HepG2 (cell line): ENCODE measurements around the gene POLN. TPM values are rescaled to one million over a fixed set of nuclear protein-coding genes. Genes with fewer than 3 reads are reported as not detected.
A peak's percentile ranks its signal among the peaks of the same experiment; 100 is the strongest.

ENCODE experiments used
- ATAC-seq: fragments of 200-7000 bp; cut with Tn5 transposase; 3 replicates; pipeline ENCODE4 v1.9.1; 2020; ENCODE audit warnings: mild to moderate bottlenecking, moderate library complexity
- BruUV-seq: library from RNA; stranded (reverse); fragments of 400-500 nt; replicated peaks from 2 replicates; lab custom pipeline; 2021; lab: Mats Ljungman, UMichigan
- CTCF ChIA-PET: fragments of 300-600 bp; formaldehyde crosslinking; extraction: SDS; loops from one replicate; lab custom pipeline; 2021; ENCODE audit warnings: low total read pairs, inconsistent platforms, low intra/inter-chr PET ratio; lab: Yijun Ruan, JAX
- POLR2A ChIA-PET: fragments of 350-600 bp; sonication (Branson Sonifier 250); formaldehyde crosslinking; loops from one replicate; lab custom pipeline; 2020; ENCODE audit warnings: antibody characterized with exemption, inconsistent platforms; lab: Yijun Ruan, JAX
- DNase-seq: peaks from one replicate; pipeline ENCODE4 v3.0.0-alpha.2; 2015; ENCODE audit warnings: low spot score
- FAIRE-seq: peaks from 3 replicates; lab custom pipeline; 2011; peaks lifted over from hg19 to GRCh38; lab: Jason Lieb, UNC
- H2AFZ ChIP-seq: one replicate; pipeline ENCODE4 v1.6.1; 2011; ENCODE audit warnings: low read length, inconsistent platforms
- H3K27ac ChIP-seq: fragments of 300-600 bp; 3 replicates; pipeline ENCODE4 v1.8.0; 2011; ENCODE audit warnings: mixed run types, mild to moderate bottlenecking, mixed read lengths, low read length, inconsistent platforms; ENCODE audit not compliant: insufficient read depth; ENCODE audit errors: extremely low read length
- H3K27me3 ChIP-seq, 2 experiments: fragments of 200-600 bp in 1 of 2; 2 replicates in 1 of 2; 3 replicates in 1 of 2; pipeline versions ENCODE4 v1.6.0 to v1.8.0; 2011; ENCODE audit warnings: low read length in 2 of 2, mild to moderate bottlenecking in 2 of 2, moderate library complexity in 2 of 2, inconsistent platforms in 1 of 2; ENCODE audit not compliant: insufficient read depth in 2 of 2, control insufficient read depth in 1 of 2
- H3K36me3 ChIP-seq, 2 experiments: fragments of 200-600 bp in 1 of 2; replicated peaks in 1 of 2; 2 replicates in 1 of 2; 3 replicates in 1 of 2; pipeline versions ENCODE4 v1.5.1 to v1.8.0; 2011; ENCODE audit warnings: low read length in 2 of 2, inconsistent platforms in 1 of 2; ENCODE audit not compliant: insufficient read depth in 2 of 2, control insufficient read depth in 1 of 2
- H3K4me1 ChIP-seq: 2 replicates; pipeline ENCODE4 v1.5.1; 2012; ENCODE audit warnings: low read length, inconsistent platforms; ENCODE audit not compliant: insufficient read depth
- H3K4me2 ChIP-seq: 2 replicates; pipeline ENCODE4 v1.6.0; 2011; ENCODE audit warnings: low read depth, low read length, inconsistent platforms
- H3K4me3 ChIP-seq, 3 experiments: fragments of 200-600 bp in 1 of 3; sonication (generic), shearing (Covaris generic) in 1 of 3; replicated peaks in 1 of 3; 2 replicates each; pipeline ENCODE4 v1.5.1; 2011 to 2016; ENCODE audit warnings: low read length in 3 of 3, inconsistent platforms in 2 of 3, low read depth in 2 of 3, mild to moderate bottlenecking in 2 of 3, control low read depth in 1 of 3, mixed read lengths in 1 of 3; ENCODE audit not compliant: insufficient read depth in 1 of 3
- H3K79me2 ChIP-seq: one replicate; pipeline ENCODE4 v1.6.1; 2011; ENCODE audit warnings: low read length, inconsistent platforms; ENCODE audit not compliant: insufficient read depth
- H3K9ac ChIP-seq: 2 replicates; pipeline ENCODE4 v1.6.0; 2011; ENCODE audit warnings: mild to moderate bottlenecking, low read depth, low read length, inconsistent platforms; ENCODE audit not compliant: insufficient read depth
- H3K9me3 ChIP-seq: 2 replicates; pipeline ENCODE4 v1.5.1; 2012; ENCODE audit warnings: mild to moderate bottlenecking, low read length
- H4K20me1 ChIP-seq: 2 replicates; pipeline ENCODE4 v1.6.0; 2011; ENCODE audit warnings: inconsistent platforms, mild to moderate bottlenecking, low read length, moderate library complexity; ENCODE audit not compliant: insufficient read depth
- CHD4 ChIP-seq: fragments of 200-600 bp; sonication (generic); IDR thresholded peaks from 2 replicates; pipeline ENCODE4 v1.7.0; 2017; ENCODE audit warnings: mild to moderate bottlenecking, low read length, borderline replicate concordance
- CREB1 ChIP-seq, 2 experiments: fragments of 450-650 bp in 1 of 2; IDR thresholded peaks; 2 replicates each; pipeline ENCODE4 v1.6.1; 2016 to 2017; ENCODE audit warnings: control low read depth in 1 of 2, mild to moderate bottlenecking in 1 of 2, missing compliant biosample characterization in 1 of 2, missing genetic modification characterization in 1 of 2
- MAFF ChIP-seq: IDR thresholded peaks from 2 replicates; pipeline ENCODE4 v1.6.1; 2011; ENCODE audit warnings: low read depth, low read length, improper control_type of control experiment
- MAFK ChIP-seq, 2 experiments: IDR thresholded peaks in 1 of 2; conservative IDR thresholded peaks in 1 of 2; 2 replicates each; pipeline ENCODE4 v1.6.1; 2011; ENCODE audit warnings: improper control_type of control experiment in 2 of 2, low read length in 2 of 2
- MIER3 ChIP-seq: IDR thresholded peaks from 2 replicates; pipeline ENCODE4 v1.6.1; 2016; ENCODE audit warnings: missing compliant biosample characterization, borderline replicate concordance
- REST ChIP-seq, 2 experiments: IDR thresholded peaks; 2 replicates each; pipeline ENCODE4 v1.6.1; 2011 to 2012; ENCODE audit warnings: low read length in 2 of 2, borderline replicate concordance in 1 of 2, low read depth in 1 of 2, mild to moderate bottlenecking in 1 of 2, moderate library complexity in 1 of 2
- SP1 ChIP-seq, 2 experiments: fragments of 450-650 bp in 1 of 2; sonication (generic) in 1 of 2; formaldehyde crosslinking in 1 of 2; IDR thresholded peaks; 2 replicates each; pipeline versions ENCODE4 v1.4.0 to v1.6.1; 2016 to 2020; ENCODE audit warnings: missing genetic modification reagents in 1 of 2
- ZMYM3 ChIP-seq: sonication (generic); formaldehyde crosslinking; IDR thresholded peaks from 2 replicates; pipeline ENCODE4 v1.5.1; 2020; ENCODE audit warnings: mild to moderate bottlenecking, missing genetic modification reagents
- ZNF550 ChIP-seq: sonication (generic); formaldehyde crosslinking; IDR thresholded peaks from 2 replicates; pipeline ENCODE4 v1.4.0; 2020; ENCODE audit warnings: mild to moderate bottlenecking, missing genetic modification reagents, borderline replicate concordance
- ZNF607 ChIP-seq: sonication (generic); formaldehyde crosslinking; IDR thresholded peaks from 2 replicates; pipeline ENCODE4 v1.5.1; 2020; ENCODE audit warnings: missing genetic modification reagents, mild to moderate bottlenecking, borderline replicate concordance
- ZSCAN22 ChIP-seq: sonication (generic); formaldehyde crosslinking; IDR thresholded peaks from 2 replicates; pipeline ENCODE4 v1.4.0; 2020; ENCODE audit warnings: mild to moderate bottlenecking, missing genetic modification reagents
- WGBS: methylation state at CpG from one replicate; pipeline ENCODE4 v1.1.6; 2017; ENCODE audit warnings: low lambda C conversion rate; 5-methylcytosine and 5-hydroxymethylcytosine counted together
- in situ Hi-C: cut with HindIII; loops from 2 replicates; pipeline ENCODE4 v1.10.0; 2017; ENCODE audit warnings: low pct_unique_long_range_greater_than_20kb; ENCODE audit not compliant: extremely low pct_ligation_motif_present
- intact Hi-C: fragments of 100-400 bp; cut with micrococcal nuclease; formaldehyde crosslinking; loops from one replicate; pipeline ENCODE4 v1.10.0; 2022; ENCODE audit not compliant: unreplicated experiment
- polyA plus RNA-seq, 8 experiments: library from polyadenylated mRNA; depleted of rRNA in 3 of 8; stranded (reverse) in 7 of 8; unstranded in 1 of 8; fragments of >200 nt; fragmentation: Illumina TruSeq in 4 of 8; extraction: Trizol in 4 of 8; gene quantifications; 2 replicates each; pipeline versions ENCODE4 v1.2.1 to v1.2.3, GENCODE V29; 2011 to 2016; ENCODE audit warnings: low read depth in 4 of 8, missing spikeins in 1 of 8, mixed read lengths in 1 of 8; ENCODE audit not compliant: insufficient read depth in 1 of 8
- total RNA-seq, 5 experiments: library from RNA; depleted of rRNA; stranded (reverse); fragments of >200 nt; fragmentation: Illumina TruSeq; extraction: Trizol; gene quantifications; 2 replicates each; pipeline ENCODE4 v1.2.3, GENCODE V29; 2016; ENCODE audit warnings: low read depth in 1 of 5

The POLN gene
- total and polyA plus RNA-seq, 2 of the 13 experiments (the other 11 are each of a cell fraction or from before 2014, with no cell fraction given) = 0.93 to 1.5 TPM

- Histone ChIP-seq H4K20me1 (no peaks in the 10 kb centered on the region), H3K9me3 (0 out of 2 replicates have a peak, but pooled peaks cover 5% of the 10 kb centered on the region), H3K4me1 (peaks cover 7% of the 10 kb centered on the region), H3K4me3 (no peak overlapping the region), H2AFZ (no peak overlapping the region), H3K27ac (no peak overlapping the region), H3K36me3 (no peaks in the 10 kb centered on the region), H3K9ac (no peak overlapping the region), H3K4me2 (no peak overlapping the region), H3K79me2 (no peaks in the 10 kb centered on the region), H3K27me3 (no peaks in the 10 kb centered on the region)
- 0% methylated on average over 1 of the region's 1 CpG for WGBS
- ATAC-seq = no peak
- FAIRE-seq = no peak
- intact Hi-C loops = no loop called here
- ChIA-PET POLR2A (no interaction called here), CTCF (no interaction called here)
- DNase-seq = no peak
- BruUV-seq = no TSS peak
- TF ChIP-seq CREB1 (IDR thresholded peaks at IDR 0.05) (peak; percentile 10; the same call in 1 of the 2 replicates), CREB1 (CRISPR knock-in tag; IDR thresholded peaks at IDR 0.05) (no peak), MAFK (conservative IDR thresholded peaks at IDR 0.05 in 1 of 2, IDR thresholded peaks at IDR 0.05 in 1 of 2; ENCODE audit: low read length in 2 of 2) (peak in 1 of 2 experiments; percentile 58; a peak in 2 of 4 replicates), MAFF (peak; percentile 38; the same call in 1 of the 2 replicates), ZNF550 (CRISPR knock-in tag) (no peak)
- in situ Hi-C loops = loop anchor here (25.0 kb wide), 1 partner anchor 167 kb away; the partner anchor contains the start of gene NELFA
These were observed 62.9 kb downstream of the POLN start for GRCh38 chr4:2178986-2179385.

- no peak overlapping the region for H2AFZ ChIP-seq
- H3K9ac ChIP-seq = no peak overlapping the region
- no peak for FAIRE-seq
- POLR2A ChIA-PET = no interaction called here
- 25% methylated on average over 4 of the region's 4 CpGs for WGBS
- peaks cover 21% of the 10 kb centered on the region for H3K4me1 ChIP-seq
- H3K79me2 ChIP-seq = no peaks in the 10 kb centered on the region
- no peak overlapping the region for H3K27ac ChIP-seq
- no TSS peak for BruUV-seq
- 0 out of 2 replicates have a peak, but pooled peaks cover 5% of the 10 kb centered on the region for H3K9me3 ChIP-seq
- H3K4me3 ChIP-seq = no peak overlapping the region
- in situ Hi-C loops = loop anchor here (25.0 kb wide), 1 partner anchor 165 kb away; the partner anchor contains the start of gene NELFA
- intact Hi-C loops = no loop called here
- CTCF ChIA-PET = no interaction called here
- H3K4me2 ChIP-seq = no peak overlapping the region
- DNase-seq = peak; percentile 8
- no peaks in the 10 kb centered on the region for H3K27me3 ChIP-seq
- H4K20me1 ChIP-seq = no peaks in the 10 kb centered on the region
- peak; percentile 65 for ATAC-seq
- no peaks in the 10 kb centered on the region for H3K36me3 ChIP-seq
- TF ChIP-seq ZMYM3 (peak; percentile 80), SP1 (IDR thresholded peaks at IDR 0.05) (no peak), SP1 (CRISPR knock-in tag; IDR thresholded peaks at IDR 0.05) (no peak), ZNF607 (0 out of 2 replicates have a peak, but pooled peaks have one; percentile 24), CHD4 (peak; percentile 77; the same call in 1 of the 2 replicates), MIER3 (no peak), ZSCAN22 (CRISPR knock-in tag) (no peak), REST (IDR thresholded peaks at IDR 0.05; ENCODE audit: borderline replicate concordance in 1 of 2, low read depth in 1 of 2, low read length in 2 of 2) (peak in 1 of 2 experiments; percentile 87; a peak in 2 of 4 replicates)
These were observed 64.4 kb downstream of the POLN start for GRCh38 chr4:2177443-2178093.
